HepG2 (cell line): ENCODE data around the gene SH2D5.

Experiments used
- KAT2B ChIP-seq: fragments of 150-350 bp; IDR thresholded peaks from 2 replicates; pipeline ENCODE4 v1.6.1; 2014; ENCODE audit warnings: low read depth, low read length, borderline replicate concordance
- POLR2A ChIP-seq, 2 experiments: IDR thresholded peaks; 2 replicates each; pipeline ENCODE4 v1.6.1; 2011; ENCODE audit warnings: low read depth in 2 of 2, low read length in 2 of 2, mild to moderate bottlenecking in 1 of 2, moderate library complexity in 1 of 2; ENCODE audit not compliant: insufficient read depth in 1 of 2
- SP1 ChIP-seq, 2 experiments: fragments of 450-650 bp in 1 of 2; sonication (generic) in 1 of 2; formaldehyde crosslinking in 1 of 2; IDR thresholded peaks; 2 replicates each; pipeline versions ENCODE4 v1.4.0 to v1.6.1; 2016 to 2020; ENCODE audit warnings: missing genetic modification reagents in 1 of 2
- TF ChIP-seq, protein P1 (sequence below): sonication (generic); formaldehyde crosslinking; IDR thresholded peaks from 2 replicates; pipeline ENCODE4 v1.4.0; 2020; ENCODE audit warnings: missing genetic modification reagents
- TF ChIP-seq, protein P2 (sequence below), 2 experiments: sonication (generic) in 1 of 2; formaldehyde crosslinking in 1 of 2; IDR thresholded peaks; 2 replicates each; pipeline versions ENCODE4 v1.5.1 to v1.6.1; 2011 to 2020; ENCODE audit warnings: borderline replicate concordance in 1 of 2, low read depth in 1 of 2, low read length in 1 of 2, mild to moderate bottlenecking in 1 of 2, missing genetic modification reagents in 1 of 2, moderate library complexity in 1 of 2
- TF ChIP-seq, protein P3 (sequence below): sonication (generic); formaldehyde crosslinking; IDR thresholded peaks from 2 replicates; pipeline ENCODE4 v1.4.0; 2020; ENCODE audit warnings: mild to moderate bottlenecking, missing genetic modification reagents

DNA sequence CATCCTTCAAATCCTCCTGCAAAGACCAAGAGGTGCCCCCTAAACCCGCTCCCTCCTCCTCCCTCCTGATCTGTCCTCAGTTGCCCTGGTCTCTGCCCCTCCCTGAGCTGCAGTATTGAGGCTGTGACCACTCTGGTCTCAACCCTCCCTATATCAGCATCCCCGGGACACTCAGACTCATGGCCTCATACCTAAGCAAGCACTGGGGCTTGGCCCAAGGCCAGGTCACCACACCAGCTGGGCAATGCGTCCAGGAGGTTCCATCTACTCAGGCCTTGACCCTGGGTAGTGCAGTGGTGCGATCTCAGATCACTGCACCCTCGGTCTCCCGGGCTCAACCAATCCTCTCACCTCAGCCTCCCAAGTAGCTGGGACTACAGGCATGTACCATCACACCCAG is 24.4 kb downstream of the SH2D5 start:
- no peak for TF ChIP-seq SP1 (IDR thresholded peaks at IDR 0.05)
- TF ChIP-seq SP1 (CRISPR knock-in tag; IDR thresholded peaks at IDR 0.05), result no peak
- TF ChIP-seq, protein P1, sequence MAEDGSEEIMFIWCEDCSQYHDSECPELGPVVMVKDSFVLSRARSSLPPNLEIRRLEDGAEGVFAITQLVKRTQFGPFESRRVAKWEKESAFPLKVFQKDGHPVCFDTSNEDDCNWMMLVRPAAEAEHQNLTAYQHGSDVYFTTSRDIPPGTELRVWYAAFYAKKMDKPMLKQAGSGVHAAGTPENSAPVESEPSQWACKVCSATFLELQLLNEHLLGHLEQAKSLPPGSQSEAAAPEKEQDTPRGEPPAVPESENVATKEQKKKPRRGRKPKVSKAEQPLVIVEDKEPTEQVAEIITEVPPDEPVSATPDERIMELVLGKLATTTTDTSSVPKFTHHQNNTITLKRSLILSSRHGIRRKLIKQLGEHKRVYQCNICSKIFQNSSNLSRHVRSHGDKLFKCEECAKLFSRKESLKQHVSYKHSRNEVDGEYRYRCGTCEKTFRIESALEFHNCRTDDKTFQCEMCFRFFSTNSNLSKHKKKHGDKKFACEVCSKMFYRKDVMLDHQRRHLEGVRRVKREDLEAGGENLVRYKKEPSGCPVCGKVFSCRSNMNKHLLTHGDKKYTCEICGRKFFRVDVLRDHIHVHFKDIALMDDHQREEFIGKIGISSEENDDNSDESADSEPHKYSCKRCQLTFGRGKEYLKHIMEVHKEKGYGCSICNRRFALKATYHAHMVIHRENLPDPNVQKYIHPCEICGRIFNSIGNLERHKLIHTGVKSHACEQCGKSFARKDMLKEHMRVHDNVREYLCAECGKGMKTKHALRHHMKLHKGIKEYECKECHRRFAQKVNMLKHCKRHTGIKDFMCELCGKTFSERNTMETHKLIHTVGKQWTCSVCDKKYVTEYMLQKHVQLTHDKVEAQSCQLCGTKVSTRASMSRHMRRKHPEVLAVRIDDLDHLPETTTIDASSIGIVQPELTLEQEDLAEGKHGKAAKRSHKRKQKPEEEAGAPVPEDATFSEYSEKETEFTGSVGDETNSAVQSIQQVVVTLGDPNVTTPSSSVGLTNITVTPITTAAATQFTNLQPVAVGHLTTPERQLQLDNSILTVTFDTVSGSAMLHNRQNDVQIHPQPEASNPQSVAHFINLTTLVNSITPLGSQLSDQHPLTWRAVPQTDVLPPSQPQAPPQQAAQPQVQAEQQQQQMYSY (CRISPR knock-in tag), result no peak
- TF ChIP-seq POLR2A (IDR thresholded peaks at IDR 0.05; ENCODE audit: insufficient read depth in 1 of 2, low read depth in 2 of 2, low read length in 2 of 2), result no peak
- TF ChIP-seq, protein P2, sequence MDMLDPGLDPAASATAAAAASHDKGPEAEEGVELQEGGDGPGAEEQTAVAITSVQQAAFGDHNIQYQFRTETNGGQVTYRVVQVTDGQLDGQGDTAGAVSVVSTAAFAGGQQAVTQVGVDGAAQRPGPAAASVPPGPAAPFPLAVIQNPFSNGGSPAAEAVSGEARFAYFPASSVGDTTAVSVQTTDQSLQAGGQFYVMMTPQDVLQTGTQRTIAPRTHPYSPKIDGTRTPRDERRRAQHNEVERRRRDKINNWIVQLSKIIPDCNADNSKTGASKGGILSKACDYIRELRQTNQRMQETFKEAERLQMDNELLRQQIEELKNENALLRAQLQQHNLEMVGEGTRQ (IDR thresholded peaks at IDR 0.05; ENCODE audit: low read depth, low read length), result no peak
- TF ChIP-seq, protein P2 (CRISPR knock-in tag; IDR thresholded peaks at IDR 0.05; ENCODE audit: borderline replicate concordance), result no peak
- no peak for TF ChIP-seq KAT2B
- TF ChIP-seq, protein P3, sequence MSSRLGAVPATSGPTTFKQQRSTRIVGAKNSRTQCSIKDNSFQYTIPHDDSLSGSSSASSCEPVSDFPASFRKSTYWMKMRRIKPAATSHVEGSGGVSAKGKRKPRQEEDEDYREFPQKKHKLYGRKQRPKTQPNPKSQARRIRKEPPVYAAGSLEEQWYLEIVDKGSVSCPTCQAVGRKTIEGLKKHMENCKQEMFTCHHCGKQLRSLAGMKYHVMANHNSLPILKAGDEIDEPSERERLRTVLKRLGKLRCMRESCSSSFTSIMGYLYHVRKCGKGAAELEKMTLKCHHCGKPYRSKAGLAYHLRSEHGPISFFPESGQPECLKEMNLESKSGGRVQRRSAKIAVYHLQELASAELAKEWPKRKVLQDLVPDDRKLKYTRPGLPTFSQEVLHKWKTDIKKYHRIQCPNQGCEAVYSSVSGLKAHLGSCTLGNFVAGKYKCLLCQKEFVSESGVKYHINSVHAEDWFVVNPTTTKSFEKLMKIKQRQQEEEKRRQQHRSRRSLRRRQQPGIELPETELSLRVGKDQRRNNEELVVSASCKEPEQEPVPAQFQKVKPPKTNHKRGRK (CRISPR knock-in tag), result no peak
